Liver (tissue), 9 donors: ENCODE results near the gene MRC1. TPM values are rescaled to one million over a fixed set of nuclear protein-coding genes. Genes with fewer than 3 reads are reported as not detected.

ENCODE experiments used
- DNase-seq: peaks from one replicate; pipeline ENCODE4 v3.0.0-alpha.2; 2017; ENCODE audit warnings: low spot score
- H3K27ac ChIP-seq, 2 donors: one replicate each; pipeline ENCODE4 v1.7.0; 2013; ENCODE audit warnings: inconsistent platforms in 2 of 2, low read length in 2 of 2, control low read depth in 1 of 2, low read depth in 1 of 2, mild to moderate bottlenecking in 1 of 2
- H3K27me3 ChIP-seq, 4 donors: one replicate each; pipeline versions ENCODE4 v1.6.1 to v1.7.0; 2013; ENCODE audit warnings: low read length in 3 of 4, inconsistent platforms in 1 of 4, mild to moderate bottlenecking in 1 of 4, moderate library complexity in 1 of 4; ENCODE audit not compliant: control insufficient read depth in 4 of 4, insufficient read depth in 4 of 4
- H3K36me3 ChIP-seq, 4 donors: one replicate each; pipeline versions ENCODE4 v1.6.1 to v1.7.0; 2013; ENCODE audit warnings: low read length in 3 of 4, mild to moderate bottlenecking in 3 of 4, low read depth in 1 of 4, moderate library complexity in 1 of 4; ENCODE audit not compliant: control insufficient read depth in 4 of 4, insufficient read depth in 3 of 4
- H3K4me1 ChIP-seq, 4 donors: one replicate each; pipeline versions ENCODE4 v1.6.1 to v1.7.0; 2013; ENCODE audit warnings: low read length in 3 of 4, mild to moderate bottlenecking in 3 of 4, moderate library complexity in 1 of 4; ENCODE audit not compliant: control insufficient read depth in 4 of 4, insufficient read depth in 4 of 4
- H3K4me3 ChIP-seq, 3 donors: one replicate each; pipeline versions ENCODE4 v1.6.1 to v1.7.0; 2013; ENCODE audit warnings: low read length in 3 of 3, control low read depth in 1 of 3, low read depth in 1 of 3, mild to moderate bottlenecking in 1 of 3
- H3K9ac ChIP-seq, 2 donors: one replicate each; pipeline ENCODE4 v1.7.0; 2013; ENCODE audit warnings: low read length in 2 of 2, mild to moderate bottlenecking in 2 of 2, moderate library complexity in 2 of 2, control low read depth in 1 of 2, low read depth in 1 of 2
- H3K9me3 ChIP-seq, 4 donors: one replicate each; pipeline versions ENCODE4 v1.6.1 to v1.7.0; 2013; ENCODE audit warnings: low read length in 3 of 4; ENCODE audit not compliant: control insufficient read depth in 4 of 4
- EGR1 ChIP-seq, 2 donors: IDR thresholded peaks; 2 replicates each; pipeline ENCODE4 v1.6.1; 2016 to 2018; ENCODE audit warnings: antibody characterized with exemption in 2 of 2, low read depth in 2 of 2
- FOXA1 ChIP-seq: IDR thresholded peaks from 2 replicates; pipeline ENCODE4 v1.6.1; 2016; ENCODE audit warnings: antibody characterized with exemption
- FOXA2 ChIP-seq: IDR thresholded peaks from 2 replicates; pipeline ENCODE4 v1.6.1; 2016; ENCODE audit warnings: antibody characterized with exemption
- GABPA ChIP-seq, 2 donors: IDR thresholded peaks in 1 of 2; conservative IDR thresholded peaks in 1 of 2; 2 replicates each; pipeline ENCODE4 v1.6.1; 2016; ENCODE audit warnings: antibody characterized with exemption in 2 of 2, mild to moderate bottlenecking in 1 of 2, moderate library complexity in 1 of 2
- HNF4A ChIP-seq, 2 donors: conservative IDR thresholded peaks; 2 replicates each; pipeline ENCODE4 v1.6.1; 2016; ENCODE audit warnings: antibody characterized with exemption in 2 of 2, mild to moderate bottlenecking in 2 of 2
- HNF4G ChIP-seq: IDR thresholded peaks from 2 replicates; pipeline ENCODE4 v1.6.1; 2016; ENCODE audit warnings: antibody characterized with exemption
- NR2F2 ChIP-seq: IDR thresholded peaks from 2 replicates; pipeline ENCODE4 v1.6.1; 2016; ENCODE audit warnings: antibody characterized with exemption
- RXRA ChIP-seq, 2 donors: IDR thresholded peaks; 2 replicates each; pipeline ENCODE4 v1.6.1; 2017 to 2018; ENCODE audit warnings: antibody characterized with exemption in 2 of 2, mild to moderate bottlenecking in 1 of 2
- SP1 ChIP-seq: IDR thresholded peaks from 2 replicates; pipeline ENCODE4 v1.6.1; 2018; ENCODE audit warnings: antibody characterized with exemption, mild to moderate bottlenecking
- TAF1 ChIP-seq: conservative IDR thresholded peaks from 2 replicates; pipeline ENCODE4 v1.6.1; 2016; ENCODE audit warnings: antibody characterized with exemption, mild to moderate bottlenecking
- YY1 ChIP-seq: IDR thresholded peaks from 2 replicates; pipeline ENCODE4 v1.6.1; 2016; ENCODE audit warnings: antibody characterized with exemption, mild to moderate bottlenecking
- WGBS: extraction: QIAGEN DNeasy Blood & Tissue Kit; methylation state at CpG from one replicate; pipeline ENCODE4 v1.1.7; 2013; 5-methylcytosine and 5-hydroxymethylcytosine counted together
- polyA plus RNA-seq, 2 donors: library from polyadenylated mRNA; stranded (reverse) in 1 of 2; unstranded in 1 of 2; fragments of 200-250 nt in 1 of 2; fragments of >200 nt in 1 of 2; fragmentation: Nextera tagmentation in 1 of 2; extraction: Ambion mirVana in 1 of 2; gene quantifications; one replicate each; pipeline versions ENCODE4 v1.2.1 to v1.2.3, GENCODE V29; 2013 to 2015
- total RNA-seq, 2 donors: library from RNA; depleted of rRNA; stranded (reverse); fragments of >200 nt; gene quantifications; one replicate each; pipeline ENCODE4 v1.2.3, GENCODE V29; 2014
- TF ChIP-seq, protein P1 (sequence below): IDR thresholded peaks from 2 replicates; pipeline ENCODE4 v1.6.1; 2016; ENCODE audit warnings: antibody characterized with exemption
- TF ChIP-seq, protein P2 (sequence below): IDR thresholded peaks from 2 replicates; pipeline ENCODE4 v1.6.1; 2016; ENCODE audit warnings: antibody characterized with exemption, mild to moderate bottlenecking
- TF ChIP-seq, protein P3 (sequence below): IDR thresholded peaks from 2 replicates; pipeline ENCODE4 v1.6.1; 2016; ENCODE audit warnings: antibody characterized with exemption
- TF ChIP-seq, protein P4 (sequence below): IDR thresholded peaks from 2 replicates; pipeline ENCODE4 v1.6.1; 2016; ENCODE audit warnings: antibody characterized with exemption
- donor health status: healthy.
- donor health status: healthy.
- donor health status: healthy.
- donor health status: healthy.
- donor health status: healthy.

MRC1 gene
- total and polyA plus RNA-seq, 4 donors = 9.2 to 47.0 (median 34.1) TPM

DNA sequence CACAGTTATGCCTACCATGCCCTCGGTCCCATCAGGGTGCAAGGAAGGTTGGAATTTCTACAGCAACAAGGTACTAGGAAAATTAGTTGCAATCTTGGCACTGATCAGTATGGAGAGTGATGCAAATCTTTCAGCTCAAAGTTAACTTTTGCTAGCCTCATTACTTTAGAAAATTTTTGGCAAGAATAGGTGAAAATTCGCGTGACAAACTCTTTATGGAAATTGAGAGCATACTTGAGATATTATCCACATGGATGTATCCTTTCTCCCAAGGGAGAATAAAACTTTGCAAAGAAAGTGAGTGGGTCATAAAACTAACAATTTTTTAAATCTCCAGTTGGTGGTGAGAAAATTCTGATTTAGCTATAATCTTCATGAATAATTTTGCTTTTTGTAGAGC lies 71.5 kb downstream of the MRC1 start:
- WGBS = 84% methylated on average over 3 of the region's 3 CpGs
- H3K4me1 ChIP-seq = no peaks in the 10 kb centered on the region
- H3K27me3 ChIP-seq = no peaks in the 10 kb centered on the region
- DNase-seq = no peak
- no peak overlapping the region for H3K27ac ChIP-seq
- no peaks in the 10 kb centered on the region for H3K9me3 ChIP-seq
- no peak overlapping the region for H3K9ac ChIP-seq
- TF ChIP-seq, protein P1, sequence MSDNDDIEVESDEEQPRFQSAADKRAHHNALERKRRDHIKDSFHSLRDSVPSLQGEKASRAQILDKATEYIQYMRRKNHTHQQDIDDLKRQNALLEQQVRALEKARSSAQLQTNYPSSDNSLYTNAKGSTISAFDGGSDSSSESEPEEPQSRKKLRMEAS = no peak
- no peak for TF ChIP-seq TAF1
- H3K4me3 ChIP-seq = no peak overlapping the region
- no peaks in the 10 kb centered on the region for H3K36me3 ChIP-seq

DNA sequence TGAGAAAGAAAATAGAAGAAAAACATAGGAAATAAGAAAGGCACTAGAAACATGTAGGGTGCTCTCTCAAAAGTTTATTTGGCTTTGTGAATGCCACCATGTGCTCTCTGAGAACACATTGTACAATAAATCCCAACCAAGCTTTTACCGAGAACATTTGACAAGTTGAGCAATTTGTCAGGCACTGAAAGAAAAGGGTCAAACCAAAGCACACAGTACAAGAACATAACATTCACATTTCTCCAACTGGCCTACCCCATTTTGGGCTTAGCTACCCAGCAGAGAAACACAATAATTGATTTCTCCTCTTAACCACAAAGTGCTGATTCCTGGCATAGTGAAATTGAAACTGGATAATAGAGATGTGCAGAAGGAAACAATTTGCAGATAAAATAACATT lies 73.4 kb downstream of the MRC1 start:
- Histone ChIP-seq H3K9me3 (no peaks in the 10 kb centered on the region), H3K27ac (no peak overlapping the region), H3K9ac (no peak overlapping the region), H3K36me3 (no peaks in the 10 kb centered on the region), H3K27me3 (no peaks in the 10 kb centered on the region), H3K4me1 (no peaks in the 10 kb centered on the region), H3K4me3 (no peak overlapping the region)
- no peak for TF ChIP-seq NR2F2
- peak; percentile 33 for TF ChIP-seq YY1
- TF ChIP-seq, protein P1 = peak; percentile 22
- peak in 1 of 2 donors; percentile 19 for TF ChIP-seq RXRA (IDR thresholded peaks at IDR 0.05)
- DNase-seq = no peak
- WGBS = 59% methylated on average over 1 of the region's 1 CpG

DNA sequence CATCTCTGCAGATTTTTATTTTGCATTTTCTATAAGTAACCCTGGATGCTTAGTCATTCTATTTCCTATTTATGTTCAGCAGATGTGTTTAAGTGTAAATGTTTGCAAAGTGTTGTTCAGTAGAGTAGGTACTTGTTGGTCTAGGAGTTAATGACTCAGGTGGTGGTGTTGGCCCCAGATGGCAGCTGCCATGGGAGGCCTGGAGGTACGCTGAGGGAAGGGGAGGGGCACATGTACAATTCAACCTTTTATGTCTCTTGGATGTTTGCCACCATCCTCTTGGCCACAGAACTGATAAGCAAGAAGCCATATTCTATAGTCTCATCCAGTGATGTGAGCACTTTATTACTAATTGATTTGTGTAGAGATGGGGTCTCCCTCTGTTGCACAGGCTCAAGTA lies 74.5 kb downstream of the MRC1 start:
- no peak for DNase-seq
- no peak overlapping the region for H3K9ac ChIP-seq
- TF ChIP-seq, protein P1 = no peak
- TF ChIP-seq HNF4G (no peak), NR2F2 (no peak), GABPA (IDR thresholded peaks at IDR 0.05 in 1 of 2, conservative IDR thresholded peaks at IDR 0.05 in 1 of 2) (no peak), YY1 (no peak), FOXA1 (no peak), RXRA (IDR thresholded peaks at IDR 0.05) (no peak), SP1 (no peak), EGR1 (IDR thresholded peaks at IDR 0.05; ENCODE audit: low read depth in 2 of 2) (no peak), HNF4A (conservative IDR thresholded peaks at IDR 0.05) (no peak), FOXA2 (no peak)
- TF ChIP-seq, protein P2, sequence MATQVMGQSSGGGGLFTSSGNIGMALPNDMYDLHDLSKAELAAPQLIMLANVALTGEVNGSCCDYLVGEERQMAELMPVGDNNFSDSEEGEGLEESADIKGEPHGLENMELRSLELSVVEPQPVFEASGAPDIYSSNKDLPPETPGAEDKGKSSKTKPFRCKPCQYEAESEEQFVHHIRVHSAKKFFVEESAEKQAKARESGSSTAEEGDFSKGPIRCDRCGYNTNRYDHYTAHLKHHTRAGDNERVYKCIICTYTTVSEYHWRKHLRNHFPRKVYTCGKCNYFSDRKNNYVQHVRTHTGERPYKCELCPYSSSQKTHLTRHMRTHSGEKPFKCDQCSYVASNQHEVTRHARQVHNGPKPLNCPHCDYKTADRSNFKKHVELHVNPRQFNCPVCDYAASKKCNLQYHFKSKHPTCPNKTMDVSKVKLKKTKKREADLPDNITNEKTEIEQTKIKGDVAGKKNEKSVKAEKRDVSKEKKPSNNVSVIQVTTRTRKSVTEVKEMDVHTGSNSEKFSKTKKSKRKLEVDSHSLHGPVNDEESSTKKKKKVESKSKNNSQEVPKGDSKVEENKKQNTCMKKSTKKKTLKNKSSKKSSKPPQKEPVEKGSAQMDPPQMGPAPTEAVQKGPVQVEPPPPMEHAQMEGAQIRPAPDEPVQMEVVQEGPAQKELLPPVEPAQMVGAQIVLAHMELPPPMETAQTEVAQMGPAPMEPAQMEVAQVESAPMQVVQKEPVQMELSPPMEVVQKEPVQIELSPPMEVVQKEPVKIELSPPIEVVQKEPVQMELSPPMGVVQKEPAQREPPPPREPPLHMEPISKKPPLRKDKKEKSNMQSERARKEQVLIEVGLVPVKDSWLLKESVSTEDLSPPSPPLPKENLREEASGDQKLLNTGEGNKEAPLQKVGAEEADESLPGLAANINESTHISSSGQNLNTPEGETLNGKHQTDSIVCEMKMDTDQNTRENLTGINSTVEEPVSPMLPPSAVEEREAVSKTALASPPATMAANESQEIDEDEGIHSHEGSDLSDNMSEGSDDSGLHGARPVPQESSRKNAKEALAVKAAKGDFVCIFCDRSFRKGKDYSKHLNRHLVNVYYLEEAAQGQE = no peak
- TF ChIP-seq, protein P3, sequence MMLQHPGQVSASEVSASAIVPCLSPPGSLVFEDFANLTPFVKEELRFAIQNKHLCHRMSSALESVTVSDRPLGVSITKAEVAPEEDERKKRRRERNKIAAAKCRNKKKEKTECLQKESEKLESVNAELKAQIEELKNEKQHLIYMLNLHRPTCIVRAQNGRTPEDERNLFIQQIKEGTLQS = no peak
- TF ChIP-seq, protein P4, sequence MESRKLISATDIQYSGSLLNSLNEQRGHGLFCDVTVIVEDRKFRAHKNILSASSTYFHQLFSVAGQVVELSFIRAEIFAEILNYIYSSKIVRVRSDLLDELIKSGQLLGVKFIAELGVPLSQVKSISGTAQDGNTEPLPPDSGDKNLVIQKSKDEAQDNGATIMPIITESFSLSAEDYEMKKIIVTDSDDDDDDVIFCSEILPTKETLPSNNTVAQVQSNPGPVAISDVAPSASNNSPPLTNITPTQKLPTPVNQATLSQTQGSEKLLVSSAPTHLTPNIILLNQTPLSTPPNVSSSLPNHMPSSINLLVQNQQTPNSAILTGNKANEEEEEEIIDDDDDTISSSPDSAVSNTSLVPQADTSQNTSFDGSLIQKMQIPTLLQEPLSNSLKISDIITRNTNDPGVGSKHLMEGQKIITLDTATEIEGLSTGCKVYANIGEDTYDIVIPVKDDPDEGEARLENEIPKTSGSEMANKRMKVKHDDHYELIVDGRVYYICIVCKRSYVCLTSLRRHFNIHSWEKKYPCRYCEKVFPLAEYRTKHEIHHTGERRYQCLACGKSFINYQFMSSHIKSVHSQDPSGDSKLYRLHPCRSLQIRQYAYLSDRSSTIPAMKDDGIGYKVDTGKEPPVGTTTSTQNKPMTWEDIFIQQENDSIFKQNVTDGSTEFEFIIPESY = no peak
- no peaks in the 10 kb centered on the region for H3K36me3 ChIP-seq
- H3K27me3 ChIP-seq = no peaks in the 10 kb centered on the region
- 72% methylated on average over 1 of the region's 1 CpG for WGBS
- H3K4me3 ChIP-seq = no peak overlapping the region
- H3K9me3 ChIP-seq = no peaks in the 10 kb centered on the region
- no peak overlapping the region for H3K27ac ChIP-seq
- no peaks in the 10 kb centered on the region for H3K4me1 ChIP-seq
